HepG2 (cell line): ENCODE data around the gene SCUBE1. TPM values are rescaled to one million over a fixed set of nuclear protein-coding genes. Genes with fewer than 3 reads are reported as not detected.

ENCODE experiments used
- EEA1 ChIP-seq: sonication (generic); formaldehyde crosslinking; IDR thresholded peaks from 2 replicates; pipeline ENCODE4 v1.5.1; 2020; ENCODE audit warnings: mild to moderate bottlenecking, missing genetic modification reagents, borderline replicate concordance
- HNRNPL ChIP-seq: fragments of 200-400 bp; formaldehyde crosslinking; IDR thresholded peaks from 2 replicates; pipeline ENCODE4 v1.6.1; 2017; ENCODE audit warnings: mild to moderate bottlenecking, low read depth, low read length
- KDM3A ChIP-seq: IDR thresholded peaks from 2 replicates; pipeline ENCODE4 v1.6.1; 2018; ENCODE audit warnings: low read depth, missing compliant biosample characterization
- MAFF ChIP-seq: IDR thresholded peaks from 2 replicates; pipeline ENCODE4 v1.6.1; 2011; ENCODE audit warnings: low read depth, low read length, improper control_type of control experiment
- MTF1 ChIP-seq: sonication (generic); formaldehyde crosslinking; IDR thresholded peaks from 2 replicates; pipeline ENCODE4 v1.5.0; 2020; ENCODE audit warnings: missing genetic modification reagents
- NFE2L2 ChIP-seq: fragments of 150-350 bp; IDR thresholded peaks from 2 replicates; pipeline ENCODE4 v1.6.1; 2014; ENCODE audit warnings: low read length
- ONECUT2 ChIP-seq: sonication (generic); formaldehyde crosslinking; IDR thresholded peaks from 2 replicates; pipeline ENCODE4 v1.4.0; 2020; ENCODE audit warnings: missing genetic modification reagents
- POLR2AphosphoS2 ChIP-seq: IDR thresholded peaks from 2 replicates; pipeline ENCODE4 v1.6.1; 2011; ENCODE audit warnings: low read depth, low read length, improper control_type of control experiment
- RXRA ChIP-seq: sonication (generic); formaldehyde crosslinking; IDR thresholded peaks from 2 replicates; pipeline ENCODE4 v1.5.1; 2020; ENCODE audit warnings: missing genetic modification reagents
- SETDB1 ChIP-seq: sonication (generic); formaldehyde crosslinking; IDR thresholded peaks from 2 replicates; pipeline ENCODE4 v1.5.1; 2020; ENCODE audit warnings: missing genetic modification reagents, mild to moderate bottlenecking, borderline replicate concordance
- SP1 ChIP-seq, 2 experiments: fragments of 450-650 bp in 1 of 2; sonication (generic) in 1 of 2; formaldehyde crosslinking in 1 of 2; IDR thresholded peaks; 2 replicates each; pipeline versions ENCODE4 v1.4.0 to v1.6.1; 2016 to 2020; ENCODE audit warnings: missing genetic modification reagents in 1 of 2
- ZIK1 ChIP-seq: sonication (generic); formaldehyde crosslinking; IDR thresholded peaks from 2 replicates; pipeline ENCODE4 v1.5.0; 2020; ENCODE audit warnings: mild to moderate bottlenecking, low read depth, missing genetic modification reagents, borderline replicate concordance
- ZNF124 ChIP-seq: sonication (generic); formaldehyde crosslinking; IDR thresholded peaks from 2 replicates; pipeline ENCODE4 v1.4.0; 2020; ENCODE audit warnings: missing genetic modification reagents
- ZNF564 ChIP-seq: sonication (generic); formaldehyde crosslinking; IDR thresholded peaks from 2 replicates; pipeline ENCODE4 v1.8.1; 2023; ENCODE audit warnings: mild to moderate bottlenecking, missing genetic modification reagents
- ZSCAN30 ChIP-seq: sonication (generic); formaldehyde crosslinking; IDR thresholded peaks from 2 replicates; pipeline ENCODE4 v1.5.0; 2020; ENCODE audit warnings: mild to moderate bottlenecking, missing genetic modification reagents
- polyA plus RNA-seq, 8 experiments: library from polyadenylated mRNA; depleted of rRNA in 3 of 8; stranded (reverse) in 7 of 8; unstranded in 1 of 8; fragments of >200 nt; fragmentation: Illumina TruSeq in 4 of 8; extraction: Trizol in 4 of 8; gene quantifications; 2 replicates each; pipeline versions ENCODE4 v1.2.1 to v1.2.3, GENCODE V29; 2011 to 2016; ENCODE audit warnings: low read depth in 4 of 8, missing spikeins in 1 of 8, mixed read lengths in 1 of 8; ENCODE audit not compliant: insufficient read depth in 1 of 8
- total RNA-seq, 5 experiments: library from RNA; depleted of rRNA; stranded (reverse); fragments of >200 nt; fragmentation: Illumina TruSeq; extraction: Trizol; gene quantifications; 2 replicates each; pipeline ENCODE4 v1.2.3, GENCODE V29; 2016; ENCODE audit warnings: low read depth in 1 of 5
- TF ChIP-seq, protein P1 (sequence below): sonication (generic); formaldehyde crosslinking; IDR thresholded peaks from 2 replicates; pipeline ENCODE4 v1.5.0; 2020; ENCODE audit warnings: mild to moderate bottlenecking, missing genetic modification reagents
- TF ChIP-seq, protein P2 (sequence below): sonication (generic); formaldehyde crosslinking; IDR thresholded peaks from 2 replicates; pipeline ENCODE4 v1.8.0; 2022; ENCODE audit warnings: missing genetic modification reagents, mild to moderate bottlenecking, inconsistent platforms, borderline replicate concordance
- TF ChIP-seq, protein P3 (sequence below), 2 experiments: fragments of 450-650 bp in 1 of 2; sonication (generic) in 1 of 2; formaldehyde crosslinking; IDR thresholded peaks; 2 replicates each; pipeline versions ENCODE4 v1.5.0 to v1.8.0; 2020 to 2022; ENCODE audit warnings: mild to moderate bottlenecking in 1 of 2, missing genetic modification reagents in 1 of 2
- TF ChIP-seq, protein P4 (sequence below): sonication (generic); formaldehyde crosslinking; conservative IDR thresholded peaks from 2 replicates; pipeline ENCODE4 v1.5.0; 2020; ENCODE audit warnings: missing genetic modification reagents
- TF ChIP-seq, protein P5 (sequence below): sonication (generic); formaldehyde crosslinking; conservative IDR thresholded peaks from 2 replicates; pipeline ENCODE4 v1.4.0; 2020; ENCODE audit warnings: missing genetic modification reagents

SCUBE1 gene
- total and polyA plus RNA-seq, 2 of the 13 experiments (the other 11 are each of a cell fraction or from before 2014, with no cell fraction given) = under 0.01 to 0.05 TPM

DNA sequence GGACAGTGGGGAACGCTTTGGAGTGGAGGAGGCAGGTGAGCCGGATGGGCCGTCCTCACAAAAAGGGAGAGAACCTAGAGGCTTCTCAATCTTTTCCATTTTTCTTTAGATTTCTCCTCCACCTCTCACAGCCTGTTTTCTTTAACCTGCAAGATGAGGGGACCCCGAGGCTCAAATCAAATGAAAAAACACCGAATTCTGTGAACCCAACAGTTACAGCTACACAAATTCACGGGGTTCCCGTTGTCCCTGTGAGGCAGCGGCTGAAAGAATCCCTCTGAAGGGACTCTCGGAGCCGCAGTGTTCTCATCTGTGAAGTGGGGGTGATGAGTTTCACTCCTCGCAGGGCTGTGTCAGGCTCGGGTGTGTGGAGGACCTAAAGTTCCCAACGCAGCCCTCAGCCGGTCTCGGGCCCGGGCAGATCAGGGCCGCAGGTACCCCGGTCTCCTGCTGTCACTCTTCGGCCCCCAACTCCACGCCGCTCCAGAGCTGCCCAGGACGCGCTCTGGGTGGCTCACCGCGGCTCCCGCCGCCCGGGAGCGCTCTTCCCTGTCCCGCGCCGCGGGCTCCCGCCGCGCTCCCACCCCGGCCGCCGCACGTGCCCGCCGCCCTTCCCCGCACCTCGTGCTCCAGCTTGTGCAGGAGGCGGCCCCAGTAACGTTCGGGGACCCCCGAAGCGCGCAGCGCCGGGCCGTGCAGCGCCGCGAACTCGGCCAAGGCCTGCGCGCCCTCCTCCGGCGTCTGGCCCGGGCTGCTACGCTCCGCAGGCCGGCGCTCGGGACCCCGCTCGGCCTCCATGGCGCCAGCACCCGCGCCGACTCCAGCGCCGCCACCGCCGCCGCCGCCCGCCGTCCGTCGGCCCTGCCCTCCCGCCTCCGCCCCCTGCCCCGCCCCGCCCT lies 156.7 kb downstream of the SCUBE1 start, which contains the start of gene TTLL12 (continued):
- TF ChIP-seq, protein P1, sequence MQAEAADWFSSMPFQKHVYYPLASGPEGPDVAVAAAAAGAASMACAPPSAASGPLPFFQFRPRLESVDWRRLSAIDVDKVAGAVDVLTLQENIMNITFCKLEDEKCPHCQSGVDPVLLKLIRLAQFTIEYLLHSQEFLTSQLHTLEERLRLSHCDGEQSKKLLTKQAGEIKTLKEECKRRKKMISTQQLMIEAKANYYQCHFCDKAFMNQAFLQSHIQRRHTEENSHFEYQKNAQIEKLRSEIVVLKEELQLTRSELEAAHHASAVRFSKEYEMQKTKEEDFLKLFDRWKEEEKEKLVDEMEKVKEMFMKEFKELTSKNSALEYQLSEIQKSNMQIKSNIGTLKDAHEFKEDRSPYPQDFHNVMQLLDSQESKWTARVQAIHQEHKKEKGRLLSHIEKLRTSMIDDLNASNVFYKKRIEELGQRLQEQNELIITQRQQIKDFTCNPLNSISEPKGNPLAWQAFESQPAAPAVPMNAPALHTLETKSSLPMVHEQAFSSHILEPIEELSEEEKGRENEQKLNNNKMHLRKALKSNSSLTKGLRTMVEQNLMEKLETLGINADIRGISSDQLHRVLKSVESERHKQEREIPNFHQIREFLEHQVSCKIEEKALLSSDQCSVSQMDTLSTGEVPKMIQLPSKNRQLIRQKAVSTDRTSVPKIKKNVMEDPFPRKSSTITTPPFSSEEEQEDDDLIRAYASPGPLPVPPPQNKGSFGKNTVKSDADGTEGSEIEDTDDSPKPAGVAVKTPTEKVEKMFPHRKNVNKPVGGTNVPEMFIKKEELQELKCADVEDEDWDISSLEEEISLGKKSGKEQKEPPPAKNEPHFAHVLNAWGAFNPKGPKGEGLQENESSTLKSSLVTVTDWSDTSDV (CRISPR knock-in tag) = no peak
- TF ChIP-seq MAFF (no peak), MTF1 (CRISPR knock-in tag) (no peak), EEA1 (CRISPR knock-in tag) (no peak; the same call in 1 of the 2 replicates), RXRA (no peak), SP1 (IDR thresholded peaks at IDR 0.05) (no peak), SP1 (CRISPR knock-in tag; IDR thresholded peaks at IDR 0.05) (no peak), ZNF124 (CRISPR knock-in tag) (no peak), KDM3A (no peak), ZIK1 (no peak), ONECUT2 (CRISPR knock-in tag) (no peak), POLR2AphosphoS2 (no peak), NFE2L2 (no peak), HNRNPL (no peak), ZNF564 (CRISPR knock-in tag) (no peak), SETDB1 (no peak), ZSCAN30 (CRISPR knock-in tag) (no peak)
- TF ChIP-seq, protein P2, sequence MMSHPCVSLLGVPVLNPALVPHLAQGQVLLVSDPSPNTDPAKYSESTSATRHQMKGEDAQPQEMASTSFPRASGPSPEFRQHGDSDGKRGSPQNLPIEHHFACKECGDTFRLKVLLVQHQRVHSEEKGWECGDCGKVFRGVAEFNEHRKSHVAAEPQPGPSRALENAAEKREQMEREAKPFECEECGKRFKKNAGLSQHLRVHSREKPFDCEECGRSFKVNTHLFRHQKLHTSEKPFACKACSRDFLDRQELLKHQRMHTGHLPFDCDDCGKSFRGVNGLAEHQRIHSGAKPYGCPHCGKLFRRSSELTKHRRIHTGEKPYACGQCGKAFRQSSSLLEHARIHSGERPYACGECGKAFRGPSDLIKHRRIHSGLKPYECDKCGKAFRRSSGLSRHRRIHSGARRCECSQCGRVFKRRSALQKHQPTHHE (CRISPR knock-in tag) = no peak
- TF ChIP-seq, protein P3, sequence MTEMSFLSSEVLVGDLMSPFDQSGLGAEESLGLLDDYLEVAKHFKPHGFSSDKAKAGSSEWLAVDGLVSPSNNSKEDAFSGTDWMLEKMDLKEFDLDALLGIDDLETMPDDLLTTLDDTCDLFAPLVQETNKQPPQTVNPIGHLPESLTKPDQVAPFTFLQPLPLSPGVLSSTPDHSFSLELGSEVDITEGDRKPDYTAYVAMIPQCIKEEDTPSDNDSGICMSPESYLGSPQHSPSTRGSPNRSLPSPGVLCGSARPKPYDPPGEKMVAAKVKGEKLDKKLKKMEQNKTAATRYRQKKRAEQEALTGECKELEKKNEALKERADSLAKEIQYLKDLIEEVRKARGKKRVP (CRISPR knock-in tag; IDR thresholded peaks at IDR 0.05) = no peak
- TF ChIP-seq, protein P4, sequence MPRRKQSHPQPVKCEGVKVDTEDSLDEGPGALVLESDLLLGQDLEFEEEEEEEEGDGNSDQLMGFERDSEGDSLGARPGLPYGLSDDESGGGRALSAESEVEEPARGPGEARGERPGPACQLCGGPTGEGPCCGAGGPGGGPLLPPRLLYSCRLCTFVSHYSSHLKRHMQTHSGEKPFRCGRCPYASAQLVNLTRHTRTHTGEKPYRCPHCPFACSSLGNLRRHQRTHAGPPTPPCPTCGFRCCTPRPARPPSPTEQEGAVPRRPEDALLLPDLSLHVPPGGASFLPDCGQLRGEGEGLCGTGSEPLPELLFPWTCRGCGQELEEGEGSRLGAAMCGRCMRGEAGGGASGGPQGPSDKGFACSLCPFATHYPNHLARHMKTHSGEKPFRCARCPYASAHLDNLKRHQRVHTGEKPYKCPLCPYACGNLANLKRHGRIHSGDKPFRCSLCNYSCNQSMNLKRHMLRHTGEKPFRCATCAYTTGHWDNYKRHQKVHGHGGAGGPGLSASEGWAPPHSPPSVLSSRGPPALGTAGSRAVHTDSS (CRISPR knock-in tag) = no peak
- TF ChIP-seq, protein P5, sequence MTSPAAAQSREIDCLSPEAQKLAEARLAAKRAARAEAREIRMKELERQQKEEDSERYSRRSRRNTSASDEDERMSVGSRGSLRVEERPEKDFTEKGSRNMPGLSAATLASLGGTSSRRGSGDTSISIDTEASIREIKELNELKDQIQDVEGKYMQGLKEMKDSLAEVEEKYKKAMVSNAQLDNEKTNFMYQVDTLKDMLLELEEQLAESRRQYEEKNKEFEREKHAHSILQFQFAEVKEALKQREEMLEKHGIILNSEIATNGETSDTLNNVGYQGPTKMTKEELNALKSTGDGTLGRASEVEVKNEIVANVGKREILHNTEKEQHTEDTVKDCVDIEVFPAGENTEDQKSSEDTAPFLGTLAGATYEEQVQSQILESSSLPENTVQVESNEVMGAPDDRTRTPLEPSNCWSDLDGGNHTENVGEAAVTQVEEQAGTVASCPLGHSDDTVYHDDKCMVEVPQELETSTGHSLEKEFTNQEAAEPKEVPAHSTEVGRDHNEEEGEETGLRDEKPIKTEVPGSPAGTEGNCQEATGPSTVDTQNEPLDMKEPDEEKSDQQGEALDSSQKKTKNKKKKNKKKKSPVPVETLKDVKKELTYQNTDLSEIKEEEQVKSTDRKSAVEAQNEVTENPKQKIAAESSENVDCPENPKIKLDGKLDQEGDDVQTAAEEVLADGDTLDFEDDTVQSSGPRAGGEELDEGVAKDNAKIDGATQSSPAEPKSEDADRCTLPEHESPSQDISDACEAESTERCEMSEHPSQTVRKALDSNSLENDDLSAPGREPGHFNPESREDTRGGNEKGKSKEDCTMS = no peak
